Endothelial cell of umbilical vein (primary cell): ENCODE measurements around the gene APPL2.

Experiments
- CTCF ChIP-seq, 2 donors: IDR thresholded peaks; 1 replicate in 1 of 2; 2 replicates in 1 of 2; pipeline ENCODE4 v1.5.1; 2011; ENCODE audit warnings: low read length in 2 of 2, mild to moderate bottlenecking in 2 of 2, moderate library complexity in 2 of 2, control low read depth in 1 of 2, inconsistent platforms in 1 of 2, low read depth in 1 of 2; ENCODE audit not compliant: insufficient read depth in 1 of 2; ENCODE audit errors: extremely low read depth in 1 of 2
- EZH2 ChIP-seq: IDR thresholded peaks from 2 replicates; pipeline ENCODE4 v1.6.1; 2012; ENCODE audit warnings: borderline replicate concordance, low read depth, mild to moderate bottlenecking, moderate library complexity, low read length, inconsistent platforms; ENCODE audit not compliant: severe bottlenecking
- MAX ChIP-seq: IDR thresholded peaks from 2 replicates; pipeline ENCODE4 v1.6.1; 2011; ENCODE audit not compliant: insufficient read depth, insufficient read length
- POLR2A ChIP-seq: IDR thresholded peaks from 2 replicates; pipeline ENCODE4 v1.6.1; 2012; ENCODE audit warnings: low read depth, mild to moderate bottlenecking, control low read depth, low read length
- POLR2AphosphoS5 ChIP-seq: IDR thresholded peaks from 2 replicates; pipeline ENCODE4 v1.6.1; 2012; ENCODE audit warnings: low read depth, mild to moderate bottlenecking, control low read depth, low read length, moderate library complexity; ENCODE audit not compliant: insufficient read depth

- no peak for TF ChIP-seq CTCF (IDR thresholded peaks at IDR 0.05; ENCODE audit: extremely low read depth in 1 of 2, insufficient read depth in 1 of 2, low read depth in 1 of 2, low read length in 2 of 2)
- TF ChIP-seq POLR2A = no peak
- no peak for TF ChIP-seq EZH2
- TF ChIP-seq MAX = no peak
- no peak for TF ChIP-seq POLR2AphosphoS5
These were observed 37.6 kb upstream of the APPL2 start for GRCh38 chr12:105273601-105274000.
